Peyer's patch (tissue), 4 donors: ENCODE measurements around the gene ULBP2. TPM values are rescaled to one million over a fixed set of nuclear protein-coding genes. Genes with fewer than 3 reads are reported as not detected.

ENCODE experiments used
- DNase-seq, 3 donors: peaks; one replicate each; pipeline ENCODE4 v3.0.0-alpha.2; 2017 to 2019
- H3K27ac ChIP-seq, 4 donors: fragments of 200-600 bp; sonication (generic); one replicate each; pipeline ENCODE4 v1.5.1; 2016 to 2019
- H3K27me3 ChIP-seq, 2 donors: fragments of 200-600 bp; sonication (generic); one replicate each; pipeline ENCODE4 v1.5.1; 2019
- H3K36me3 ChIP-seq, 3 donors: fragments of 200-600 bp; sonication (generic); one replicate each; pipeline ENCODE4 v1.5.1; 2016 to 2019
- H3K4me1 ChIP-seq, 4 donors: fragments of 200-600 bp; sonication (generic); one replicate each; pipeline ENCODE4 v1.5.1; 2016 to 2019
- H3K4me3 ChIP-seq, 4 donors: fragments of 200-600 bp; sonication (generic); 1 replicate in 3 of 4; 2 replicates in 1 of 4; pipeline ENCODE4 v1.5.1; 2016 to 2019; ENCODE audit warnings: mild to moderate bottlenecking in 1 of 4
- H3K9me3 ChIP-seq, 4 donors: fragments of 200-600 bp; sonication (generic); one replicate each; pipeline ENCODE4 v1.5.1; 2016 to 2019; ENCODE audit warnings: mild to moderate bottlenecking in 1 of 4
- CTCF ChIP-seq, 6 experiments: fragments of 450-650 bp in 4 of 6; fragments of 200-600 bp in 2 of 6; sonication (generic) in 1 of 6; IDR thresholded peaks; one replicate each; pipeline ENCODE4 v1.5.1; 2017 to 2019; ENCODE audit warnings: antibody characterized with exemption in 6 of 6, mild to moderate bottlenecking in 3 of 6, moderate library complexity in 1 of 6
- POLR2A ChIP-seq, 2 donors: fragments of 450-650 bp; IDR thresholded peaks; one replicate each; pipeline ENCODE4 v1.5.1; 2017; ENCODE audit warnings: antibody characterized with exemption in 2 of 2, mild to moderate bottlenecking in 2 of 2, moderate library complexity in 2 of 2
- total RNA-seq, 4 donors: library from RNA; depleted of rRNA; stranded (reverse); fragments of >200 nt; gene quantifications; one replicate each; pipeline ENCODE4 v1.1.0, GENCODE V29; 2016

Gene ULBP2
- total RNA-seq, 4 donors from 2014 or later: not detected

GRCh38 chr6:149901444-149902140 lies 40.2 kb upstream of the ULBP2 start:
- Histone ChIP-seq H3K27me3 (no peaks in the 10 kb centered on the region), H3K4me1 (peaks cover 0 to 12% (median 2%) of the 10 kb centered on the region in 4 donors), H3K9me3 (peaks cover 0 to 5% (median 0%) of the 10 kb centered on the region in 4 donors), H3K36me3 (no peaks in the 10 kb centered on the region), H3K27ac (no peak overlapping the region), H3K4me3 (no peak overlapping the region)
- TF ChIP-seq POLR2A (IDR thresholded peaks at IDR 0.05): no peak
- no peak for TF ChIP-seq CTCF (IDR thresholded peaks at IDR 0.05)
- no peak for DNase-seq

- Histone ChIP-seq H3K4me1 (no peaks in the 10 kb centered on the region), H3K27ac (no peak overlapping the region), H3K36me3 (no peaks in the 10 kb centered on the region), H3K4me3 (no peak overlapping the region), H3K9me3 (peaks cover 0 to 17% (median 2%) of the 10 kb centered on the region in 4 donors), H3K27me3 (no peaks in the 10 kb centered on the region)
- TF ChIP-seq POLR2A (IDR thresholded peaks at IDR 0.05): no peak
- DNase-seq: no peak
Measured at GRCh38 chr6:149903938-149904611, 37.7 kb upstream of the ULBP2 start.

GRCh38 chr6:149904661-149905370 lies 37.0 kb upstream of the ULBP2 start:
- Histone ChIP-seq H3K4me3 (no peak overlapping the region), H3K4me1 (no peaks in the 10 kb centered on the region), H3K36me3 (no peaks in the 10 kb centered on the region), H3K27ac (no peak overlapping the region), H3K27me3 (no peaks in the 10 kb centered on the region), H3K9me3 (peaks cover 0 to 19% (median 2%) of the 10 kb centered on the region in 4 donors)
- TF ChIP-seq CTCF (IDR thresholded peaks at IDR 0.05) (no peak), POLR2A (IDR thresholded peaks at IDR 0.05) (no peak)
- DNase-seq: no peak

- no peaks in the 10 kb centered on the region for H3K36me3 ChIP-seq
- peaks cover 0 to 19% (median 2%) of the 10 kb centered on the region in 4 donors for H3K9me3 ChIP-seq
- no peaks in the 10 kb centered on the region for H3K27me3 ChIP-seq
- no peaks in the 10 kb centered on the region for H3K4me1 ChIP-seq
- no peak for TF ChIP-seq CTCF (IDR thresholded peaks at IDR 0.05)
- no peak for TF ChIP-seq POLR2A (IDR thresholded peaks at IDR 0.05)
- no peak for DNase-seq
- H3K4me3 ChIP-seq: no peak overlapping the region
- no peak overlapping the region for H3K27ac ChIP-seq
Measured at GRCh38 chr6:149905371-149905910, 36.4 kb upstream of the ULBP2 start.

GRCh38 chr6:149905911-149906371 lies 35.9 kb upstream of the ULBP2 start:
- no peak for TF ChIP-seq POLR2A (IDR thresholded peaks at IDR 0.05)
- TF ChIP-seq CTCF (IDR thresholded peaks at IDR 0.05): no peak
- H3K36me3 ChIP-seq: no peaks in the 10 kb centered on the region
- H3K4me1 ChIP-seq: no peaks in the 10 kb centered on the region

More at GRCh38 chr6:149905911-149906371, 35.9 kb upstream of the ULBP2 start:
- Histone ChIP-seq H3K9me3 (peaks cover 0 to 19% (median 2%) of the 10 kb centered on the region in 4 donors), H3K27ac (no peak overlapping the region), H3K27me3 (no peaks in the 10 kb centered on the region), H3K4me3 (no peak overlapping the region)
- no peak for DNase-seq
